Measurements from ENCODE around the gene HOTAIR. TPM values are rescaled to one million over a fixed set of nuclear protein-coding genes. Genes with fewer than 3 reads are reported as not detected.

Gene HOTAIR
- total RNA-seq, 1 experiment from 2014 or later = 3.5 TPM

GRCh38 chr12:53999559-54000115, 24.9 kb upstream of the HOTAIR start:
- Histone ChIP-seq H3K9me2 (replicated peaks; ENCODE audit: low read length) (no peaks in the 10 kb centered on the region), H3K36me3 (ENCODE audit: low read depth, low read length) (no peaks in the 10 kb centered on the region), H3F3A (ENCODE audit: low read length, unreplicated experiment) (no peaks in the 10 kb centered on the region), H3K27me3 (ENCODE audit: low read length) (no peaks in the 10 kb centered on the region), H3K4me1 (ENCODE audit: insufficient read depth, low read length) (peaks cover 17% of the 10 kb centered on the region), H3K9ac (ENCODE audit: low read length) (peak overlapping the region; percentile 34), H4K20me1 (ENCODE audit: low read length) (no peaks in the 10 kb centered on the region), H3K27ac (ENCODE audit: low read length) (no peak overlapping the region), H2AFZ (ENCODE audit: low read length) (peak overlapping the region; percentile 71), H3K4me2 (ENCODE audit: low read length) (peak overlapping the region; percentile 82), H3K4me3 (ENCODE audit: low read length) (peak overlapping the region; percentile 57), H3K9me3 (ENCODE audit: low read length) (no peaks in the 10 kb centered on the region), H3K79me2 (ENCODE audit: low read length) (peaks cover 41% of the 10 kb centered on the region)
- no TSS peak for BruUV-seq (replicated peaks)
- no peak for DNase-seq
- no peak for TF ChIP-seq EZH2phosphoT487 (IDR thresholded peaks at IDR 0.05; ENCODE audit: borderline replicate concordance, low read length)
- TF ChIP-seq EZH2 (IDR thresholded peaks at IDR 0.05; ENCODE audit: low read length, unreplicated experiment) = no peak
- TF ChIP-seq, protein P1, sequence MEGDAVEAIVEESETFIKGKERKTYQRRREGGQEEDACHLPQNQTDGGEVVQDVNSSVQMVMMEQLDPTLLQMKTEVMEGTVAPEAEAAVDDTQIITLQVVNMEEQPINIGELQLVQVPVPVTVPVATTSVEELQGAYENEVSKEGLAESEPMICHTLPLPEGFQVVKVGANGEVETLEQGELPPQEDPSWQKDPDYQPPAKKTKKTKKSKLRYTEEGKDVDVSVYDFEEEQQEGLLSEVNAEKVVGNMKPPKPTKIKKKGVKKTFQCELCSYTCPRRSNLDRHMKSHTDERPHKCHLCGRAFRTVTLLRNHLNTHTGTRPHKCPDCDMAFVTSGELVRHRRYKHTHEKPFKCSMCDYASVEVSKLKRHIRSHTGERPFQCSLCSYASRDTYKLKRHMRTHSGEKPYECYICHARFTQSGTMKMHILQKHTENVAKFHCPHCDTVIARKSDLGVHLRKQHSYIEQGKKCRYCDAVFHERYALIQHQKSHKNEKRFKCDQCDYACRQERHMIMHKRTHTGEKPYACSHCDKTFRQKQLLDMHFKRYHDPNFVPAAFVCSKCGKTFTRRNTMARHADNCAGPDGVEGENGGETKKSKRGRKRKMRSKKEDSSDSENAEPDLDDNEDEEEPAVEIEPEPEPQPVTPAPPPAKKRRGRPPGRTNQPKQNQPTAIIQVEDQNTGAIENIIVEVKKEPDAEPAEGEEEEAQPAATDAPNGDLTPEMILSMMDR (conservative IDR thresholded peaks at IDR 0.05; ENCODE audit: low read depth, low read length) = no peak
- ATAC-seq = no peak
- ChIA-PET POLR2A (ENCODE audit: unreplicated experiment) (no interaction called here), CTCF (interaction anchor here (0.6 to 1.1 kb wide), 2 partner anchors 10 to 217 kb away, joined by 3 read pairs; no protein-coding TSS in a partner anchor)
- intact Hi-C loops (cut with micrococcal nuclease) = no loop called here

- Histone ChIP-seq H3K27me3 (ENCODE audit: low read length) (no peaks in the 10 kb centered on the region), H3K79me2 (ENCODE audit: low read length) (peaks cover 49% of the 10 kb centered on the region), H3K9me2 (replicated peaks; ENCODE audit: low read length) (no peaks in the 10 kb centered on the region), H3K9ac (ENCODE audit: low read length) (no peak overlapping the region), H3K36me3 (ENCODE audit: low read depth, low read length) (no peaks in the 10 kb centered on the region), H3K4me2 (ENCODE audit: low read length) (peak overlapping the region; percentile 82), H3K4me3 (ENCODE audit: low read length) (peak overlapping the region; percentile 57), H4K20me1 (ENCODE audit: low read length) (no peaks in the 10 kb centered on the region), H3K4me1 (ENCODE audit: insufficient read depth, low read length) (peaks cover 21% of the 10 kb centered on the region), H3K9me3 (ENCODE audit: low read length) (no peaks in the 10 kb centered on the region), H3F3A (ENCODE audit: low read length, unreplicated experiment) (no peaks in the 10 kb centered on the region), H2AFZ (ENCODE audit: low read length) (peak overlapping the region; percentile 21; the same call in 1 of the 2 replicates), H3K27ac (ENCODE audit: low read length) (no peak overlapping the region)
- ChIA-PET POLR2A (ENCODE audit: unreplicated experiment) (no interaction called here), CTCF (interaction anchor here (0.6 to 1.1 kb wide), 3 partner anchors 9 to 218 kb away, joined by 3 read pairs; no protein-coding TSS in a partner anchor)
- ATAC-seq (no peak), DNase-seq (no peak)
- intact Hi-C loops (cut with micrococcal nuclease) = no loop called here
- TF ChIP-seq EZH2 (IDR thresholded peaks at IDR 0.05; ENCODE audit: low read length, unreplicated experiment) = no peak
- TF ChIP-seq, protein P1 (conservative IDR thresholded peaks at IDR 0.05; ENCODE audit: low read depth, low read length) = 0 out of 2 replicates have a peak, but pooled peaks have one; percentile 6
- no TSS peak for BruUV-seq (replicated peaks)
These were observed 24.1 kb upstream of the HOTAIR start for GRCh38 chr12:53998900-53999236.

GRCh38 chr12:53998110-53998899, 23.6 kb upstream of the HOTAIR start:
- Histone ChIP-seq H3K27ac (ENCODE audit: low read length) (no peak overlapping the region), H4K20me1 (ENCODE audit: low read length) (no peaks in the 10 kb centered on the region), H3K27me3 (ENCODE audit: low read length) (no peaks in the 10 kb centered on the region), H3K4me3 (ENCODE audit: low read length) (peak overlapping the region; percentile 57), H3F3A (ENCODE audit: low read length, unreplicated experiment) (no peaks in the 10 kb centered on the region), H3K4me2 (ENCODE audit: low read length) (peak overlapping the region; percentile 98), H2AFZ (ENCODE audit: low read length) (no peak overlapping the region), H3K9me3 (ENCODE audit: low read length) (no peaks in the 10 kb centered on the region), H3K9ac (ENCODE audit: low read length) (no peak overlapping the region), H3K79me2 (ENCODE audit: low read length) (peaks cover 54% of the 10 kb centered on the region), H3K36me3 (ENCODE audit: low read depth, low read length) (no peaks in the 10 kb centered on the region), H3K9me2 (replicated peaks; ENCODE audit: low read length) (no peaks in the 10 kb centered on the region), H3K4me1 (ENCODE audit: insufficient read depth, low read length) (peaks cover 21% of the 10 kb centered on the region)
- TF ChIP-seq EZH2phosphoT487 (IDR thresholded peaks at IDR 0.05; ENCODE audit: borderline replicate concordance, low read length) (no peak), EZH2 (IDR thresholded peaks at IDR 0.05; ENCODE audit: low read length, unreplicated experiment) (no peak)
- TF ChIP-seq, protein P1 (conservative IDR thresholded peaks at IDR 0.05; ENCODE audit: low read depth, low read length) = no peak
- no TSS peak for BruUV-seq (replicated peaks)
- ATAC-seq (no peak), DNase-seq (no peak)
- ChIA-PET POLR2A (ENCODE audit: unreplicated experiment) (no interaction called here), CTCF (interaction anchor here (0.7 to 1.1 kb wide), 2 partner anchors 195 to 218 kb away, joined by 3 read pairs; no protein-coding TSS in a partner anchor)
- intact Hi-C loops (cut with micrococcal nuclease) = no loop called here

Measured in PC-3 (cell line).